ENCODE data around the gene PEX11B. TPM values are rescaled to one million over a fixed set of nuclear protein-coding genes. Genes with fewer than 3 reads are reported as not detected.
"Not testable (repeated sequence)": the region's sequence is repeated elsewhere in the genome, so short reads cannot be mapped to it uniquely, and the experiment has no call there.

PEX11B gene
- polyA plus RNA-seq, 4 donors, result 52.7 to 64.8 (median 63.1) TPM

DNA sequence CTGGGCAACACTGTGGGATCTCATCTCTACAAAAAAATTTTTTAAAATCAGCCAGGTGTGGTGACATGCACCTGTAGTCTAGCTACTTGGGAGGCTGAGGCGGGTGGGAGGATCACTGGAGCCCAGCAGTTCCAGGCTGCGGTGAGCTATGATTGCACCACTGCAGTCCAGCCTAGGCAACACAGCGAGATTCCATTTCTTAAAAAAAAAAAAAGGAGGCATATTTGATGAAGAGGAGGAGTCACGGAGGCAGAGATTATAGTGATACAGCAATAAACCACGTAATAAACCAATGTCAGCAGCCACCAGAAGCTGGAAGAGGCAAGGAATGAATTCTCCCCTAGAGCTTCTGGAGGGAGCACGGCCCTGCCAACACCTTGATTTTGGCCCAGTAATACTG, 35.3 kb upstream of the PEX11B start:
- DNase-seq (ENCODE audit: low read depth in 4 of 4, low spot score in 3 of 4), result no peak

DNA sequence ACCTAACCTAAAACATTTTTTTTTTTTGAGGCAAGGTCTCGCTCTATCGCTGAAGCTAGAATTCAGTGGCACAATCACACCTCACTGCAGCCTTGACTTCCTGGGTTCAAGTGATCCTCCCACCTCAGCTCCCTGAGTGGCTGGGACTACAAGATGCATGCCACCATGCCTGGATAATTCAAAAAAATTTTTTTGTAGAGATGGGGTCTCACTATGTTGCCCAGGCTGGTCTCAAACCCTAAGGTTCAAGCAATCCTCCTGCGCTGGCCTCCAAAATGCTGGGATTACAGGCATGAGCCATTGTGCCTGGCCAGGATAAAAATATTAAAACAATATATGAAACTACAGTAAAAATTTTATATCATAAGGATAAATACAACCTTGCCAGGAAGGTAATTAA, 34.4 kb upstream of the PEX11B start:
- DNase-seq (ENCODE audit: low read depth in 4 of 4, low spot score in 3 of 4), result no peak

DNA sequence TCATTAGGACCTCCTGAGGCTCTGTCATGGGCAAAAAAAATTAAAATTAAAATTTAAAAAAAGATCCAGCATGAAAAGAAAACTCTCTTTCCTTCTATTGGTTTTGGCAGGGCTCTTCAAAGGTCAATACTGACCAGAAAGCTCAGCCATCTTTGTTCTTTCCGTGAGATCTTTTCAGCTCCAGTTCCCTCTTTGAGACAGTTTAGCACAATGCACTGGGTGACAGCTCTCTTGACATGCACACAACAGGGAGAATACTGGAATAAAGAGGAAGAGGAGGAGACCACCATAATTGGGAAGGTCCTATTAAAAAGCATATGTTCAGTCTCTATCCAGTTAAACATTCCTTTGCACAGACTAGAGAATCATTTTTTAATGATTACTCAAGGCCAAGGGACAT, 33.0 kb upstream of the PEX11B start:
- no peak for DNase-seq (ENCODE audit: low read depth in 4 of 4, low spot score in 3 of 4)

DNA sequence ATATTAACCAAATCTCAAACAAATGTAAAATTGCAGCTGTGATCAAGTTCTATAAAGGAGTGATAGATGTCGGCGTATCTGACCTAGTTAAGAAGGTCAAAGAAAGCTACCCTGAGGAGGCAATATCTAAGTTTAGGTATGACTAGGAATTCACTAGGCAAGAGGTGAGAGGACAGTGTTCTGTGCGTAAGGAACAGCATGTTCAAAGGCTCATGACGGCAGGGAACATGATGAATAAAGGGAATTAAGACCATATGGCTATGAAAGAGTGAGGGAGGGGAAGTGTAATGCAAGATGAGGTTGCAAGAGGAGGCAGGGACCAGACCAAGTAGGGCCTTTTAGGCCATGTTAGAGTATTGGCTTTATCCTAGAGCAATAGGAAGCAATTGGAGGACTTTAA, 30.7 kb upstream of the PEX11B start:
- DNase-seq (ENCODE audit: low read depth in 4 of 4, low spot score in 3 of 4), result no peak

DNA sequence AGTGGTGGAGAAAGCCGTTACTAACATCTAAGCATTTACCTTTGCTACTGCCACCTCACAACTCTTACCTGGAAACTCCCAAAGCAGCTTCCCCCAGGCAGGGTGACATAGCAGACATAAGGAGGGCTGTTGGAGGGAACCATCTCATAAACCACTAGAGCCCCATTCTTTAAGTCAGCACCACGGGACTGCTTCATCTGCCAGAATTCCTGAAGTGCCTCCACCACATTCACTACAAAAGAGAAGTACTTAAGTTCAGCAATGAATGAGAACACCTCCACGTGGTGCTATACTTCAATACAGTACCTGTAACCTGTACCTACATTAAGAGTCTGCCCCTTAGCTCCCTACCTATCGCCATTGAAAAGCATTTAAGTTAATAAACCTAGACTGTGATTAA, 29.0 kb upstream of the PEX11B start:
- DNase-seq (ENCODE audit: low read depth in 4 of 4, low spot score in 3 of 4), result no peak

DNA sequence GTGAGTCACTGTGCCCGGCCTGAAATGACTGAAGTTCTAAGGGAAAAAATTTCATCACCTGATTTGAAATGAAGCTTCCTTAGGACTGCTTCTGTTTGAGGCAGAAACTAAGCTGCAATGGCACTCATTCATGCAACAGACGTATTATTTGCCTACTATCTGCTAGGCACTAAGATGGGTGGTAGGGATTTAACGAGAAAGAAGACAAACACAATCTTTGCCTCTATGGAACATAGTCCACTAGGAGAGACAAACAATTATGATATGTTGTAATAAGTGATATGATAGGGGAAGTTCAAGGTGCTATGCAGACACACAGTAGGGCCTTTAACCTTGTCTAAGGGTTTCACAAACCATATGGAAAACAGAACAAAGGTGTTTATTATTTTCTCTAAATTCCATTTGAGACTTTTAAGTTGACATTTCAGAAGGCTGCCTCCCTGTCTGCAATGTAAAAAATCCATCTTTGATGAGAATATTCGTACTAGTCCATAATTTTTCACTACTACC, 28.0 kb upstream of the PEX11B start:
- no peak for DNase-seq (ENCODE audit: low read depth in 4 of 4, low spot score in 3 of 4)

DNA sequence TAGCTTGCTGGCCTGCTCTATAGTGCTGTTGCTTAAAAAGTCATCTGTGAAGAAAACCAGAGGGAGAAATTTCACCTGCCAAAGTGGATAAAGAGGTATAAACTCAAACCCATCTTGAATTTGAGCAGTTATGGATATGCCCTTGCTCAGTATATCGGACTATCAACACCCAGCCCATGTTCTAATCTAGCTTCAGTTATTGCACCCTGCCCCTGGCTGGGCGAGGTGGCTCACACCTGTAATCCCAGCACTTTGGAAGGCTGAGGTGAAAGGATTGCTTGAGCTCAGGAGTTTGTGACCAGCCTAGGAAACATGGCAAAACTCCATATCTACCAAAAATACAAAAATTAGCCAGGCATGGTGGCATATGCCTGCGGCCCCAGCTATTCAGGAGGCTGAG, 26.0 kb upstream of the PEX11B start:
- DNase-seq (ENCODE audit: low read depth in 4 of 4, low spot score in 3 of 4), result no peak

DNA sequence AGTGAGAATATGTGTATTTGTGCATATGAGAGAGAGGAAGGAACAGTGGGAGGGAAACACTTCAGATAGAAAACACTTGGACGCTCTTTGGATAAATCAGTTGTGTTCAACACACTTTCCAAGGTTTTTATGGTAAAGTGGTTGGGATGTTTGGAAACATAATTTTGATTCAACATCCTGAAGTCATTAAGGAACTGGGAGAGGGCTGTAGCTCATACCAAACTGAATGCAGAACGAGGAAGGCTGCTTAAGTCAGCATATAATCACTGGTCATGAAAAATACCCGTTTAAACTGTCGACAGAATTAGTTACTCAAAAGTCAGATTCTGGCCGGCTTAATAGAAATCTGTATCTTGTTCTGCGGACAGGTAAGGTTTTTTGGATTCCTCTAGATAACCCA, 24.4 kb upstream of the PEX11B start:
- DNase-seq (ENCODE audit: low read depth in 4 of 4, low spot score in 3 of 4), result no peak

DNA sequence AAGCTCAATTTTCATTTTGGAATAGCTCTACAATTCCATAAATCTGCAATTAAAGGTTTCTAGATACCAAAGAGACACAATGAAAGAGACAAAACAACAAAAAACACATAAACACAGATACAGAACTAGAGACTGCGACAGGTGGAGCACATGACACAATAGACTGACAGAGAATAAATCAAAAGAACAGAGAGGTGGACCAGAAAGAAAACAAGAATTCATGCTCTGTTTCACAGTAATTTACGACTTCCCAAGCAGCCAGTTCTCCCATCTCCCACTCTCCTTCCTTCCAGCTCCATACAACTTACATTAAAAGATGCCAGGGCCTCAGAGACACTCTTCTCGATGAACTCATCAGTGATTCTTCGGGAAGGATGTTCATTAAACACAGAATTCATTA, 23.9 kb upstream of the PEX11B start:
- no peak for DNase-seq (ENCODE audit: low read depth in 4 of 4, low spot score in 3 of 4)

DNA sequence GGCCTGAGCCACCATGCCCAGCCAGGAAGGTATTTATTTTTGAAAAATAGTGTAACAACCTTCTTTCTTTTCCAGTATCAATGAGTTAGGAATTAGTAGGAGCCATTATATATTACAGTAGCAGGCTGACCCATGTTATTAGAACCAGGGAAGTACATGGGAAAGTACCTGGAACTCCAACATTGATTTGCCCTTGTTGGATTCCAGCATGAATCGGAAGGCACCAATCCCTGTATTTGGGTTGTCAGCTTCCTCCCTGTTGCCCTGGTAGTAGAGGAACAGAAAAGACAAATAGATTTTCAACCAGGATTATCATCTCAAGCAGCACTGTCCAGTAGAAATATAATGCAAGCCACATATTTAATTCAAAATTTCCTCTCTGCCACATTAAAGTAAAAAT, 18.9 kb upstream of the PEX11B start:
- DNase-seq (ENCODE audit: low read depth in 4 of 4, low spot score in 3 of 4), result no peak

DNA sequence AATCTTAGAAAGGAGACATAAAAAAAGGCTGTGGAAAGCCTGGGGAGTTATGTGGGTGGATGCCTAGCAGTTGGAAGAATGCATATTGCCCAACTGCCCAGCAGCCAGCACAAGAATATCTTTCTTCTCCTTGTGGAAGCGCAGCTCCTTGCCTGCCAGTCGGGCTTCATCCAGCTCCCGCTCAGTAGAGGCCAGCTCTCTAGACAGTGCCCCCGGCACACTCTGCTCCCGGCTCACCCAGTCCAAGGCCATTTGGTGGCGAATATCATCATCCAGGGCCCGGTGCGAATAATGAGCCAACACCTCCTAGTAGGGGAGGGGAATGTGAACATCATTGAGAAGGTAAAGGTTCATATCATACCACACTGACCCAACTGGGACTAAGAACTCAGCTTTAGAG, 17.7 kb upstream of the PEX11B start:
- DNase-seq (ENCODE audit: low read depth in 4 of 4, low spot score in 3 of 4), result no peak

DNA sequence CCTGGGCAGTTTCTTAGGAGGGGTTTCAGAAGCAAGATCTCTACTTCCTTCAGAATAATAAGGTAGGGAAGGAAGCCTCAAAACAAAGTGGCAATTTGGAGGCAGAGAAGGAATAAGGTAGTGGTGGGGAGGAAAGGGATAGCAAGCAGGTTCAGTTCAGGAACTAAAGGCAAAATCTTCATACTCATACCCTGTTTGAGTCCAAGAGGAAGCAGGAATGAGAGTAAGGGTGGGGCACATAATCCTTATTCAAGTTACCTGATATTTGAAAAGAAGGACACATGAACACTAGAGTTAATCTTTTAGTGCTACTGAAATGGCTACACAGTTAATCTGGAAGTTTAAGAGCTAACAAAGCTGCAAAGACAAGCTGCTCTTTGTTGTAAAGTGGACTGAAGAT, 17.2 kb upstream of the PEX11B start:
- DNase-seq (ENCODE audit: low read depth in 4 of 4, low spot score in 3 of 4), result no peak

DNA sequence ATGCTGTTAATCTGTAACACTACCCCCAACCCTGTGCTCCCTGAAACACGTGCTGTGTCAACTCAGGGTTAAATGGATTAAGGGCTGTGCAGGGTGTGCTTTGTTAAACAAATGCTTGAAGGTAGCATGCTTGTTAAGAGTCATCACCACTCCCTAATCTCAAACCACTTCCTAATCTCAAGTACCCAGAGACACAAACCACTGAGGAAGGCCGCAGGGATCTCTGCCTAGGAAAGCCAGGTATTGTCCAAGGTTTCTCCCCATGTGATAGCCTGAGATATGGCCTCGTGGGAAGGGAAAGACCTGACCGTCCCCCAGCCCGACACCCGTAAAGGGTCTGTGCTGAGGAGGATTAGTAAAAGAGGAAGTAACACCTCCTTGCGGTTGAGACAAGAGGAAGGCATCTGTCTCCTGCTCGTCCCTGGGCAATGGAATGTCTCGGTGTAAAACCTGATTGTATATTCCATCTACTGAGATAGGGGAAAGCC, 14.0 kb upstream of the PEX11B start:
- DNase-seq (ENCODE audit: low read depth in 4 of 4, low spot score in 3 of 4), result not testable (repeated sequence)

DNA sequence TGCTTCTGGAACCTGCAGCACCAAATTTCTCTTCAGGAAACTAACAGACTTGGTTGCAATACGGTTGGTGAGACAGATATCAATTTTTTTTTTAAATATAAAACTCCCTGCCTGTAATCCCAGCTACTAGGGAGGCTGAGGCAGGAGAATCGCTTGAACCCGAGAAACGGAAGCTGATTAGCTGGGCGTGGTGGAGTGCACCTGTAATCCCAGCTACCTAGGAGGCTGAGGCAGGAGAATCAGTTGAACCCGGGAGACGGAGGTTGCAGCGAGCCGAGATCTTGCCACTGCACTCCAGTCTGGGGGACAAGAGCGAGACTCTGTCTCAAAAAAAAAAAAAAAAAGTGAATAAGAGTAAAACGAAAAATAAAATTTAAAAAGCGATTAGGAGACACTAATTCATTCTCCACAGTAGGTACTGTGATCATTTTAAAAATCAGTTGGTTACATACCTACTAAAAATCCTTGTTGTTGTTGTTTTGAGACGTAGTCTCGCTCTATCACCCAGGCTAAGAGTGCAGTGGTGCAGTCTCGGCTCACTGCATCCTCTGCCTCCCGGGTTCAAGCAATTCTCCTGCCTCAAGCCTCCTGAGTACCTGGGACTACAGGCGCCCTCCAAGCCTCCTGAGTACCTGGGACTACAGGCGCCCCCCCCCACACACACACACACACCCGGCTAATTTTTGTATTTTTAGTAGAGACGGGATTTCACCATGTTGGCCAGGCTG, 9.6 kb upstream of the PEX11B start:
- DNase-seq (ENCODE audit: low read depth in 4 of 4, low spot score in 3 of 4), result no peak

DNA sequence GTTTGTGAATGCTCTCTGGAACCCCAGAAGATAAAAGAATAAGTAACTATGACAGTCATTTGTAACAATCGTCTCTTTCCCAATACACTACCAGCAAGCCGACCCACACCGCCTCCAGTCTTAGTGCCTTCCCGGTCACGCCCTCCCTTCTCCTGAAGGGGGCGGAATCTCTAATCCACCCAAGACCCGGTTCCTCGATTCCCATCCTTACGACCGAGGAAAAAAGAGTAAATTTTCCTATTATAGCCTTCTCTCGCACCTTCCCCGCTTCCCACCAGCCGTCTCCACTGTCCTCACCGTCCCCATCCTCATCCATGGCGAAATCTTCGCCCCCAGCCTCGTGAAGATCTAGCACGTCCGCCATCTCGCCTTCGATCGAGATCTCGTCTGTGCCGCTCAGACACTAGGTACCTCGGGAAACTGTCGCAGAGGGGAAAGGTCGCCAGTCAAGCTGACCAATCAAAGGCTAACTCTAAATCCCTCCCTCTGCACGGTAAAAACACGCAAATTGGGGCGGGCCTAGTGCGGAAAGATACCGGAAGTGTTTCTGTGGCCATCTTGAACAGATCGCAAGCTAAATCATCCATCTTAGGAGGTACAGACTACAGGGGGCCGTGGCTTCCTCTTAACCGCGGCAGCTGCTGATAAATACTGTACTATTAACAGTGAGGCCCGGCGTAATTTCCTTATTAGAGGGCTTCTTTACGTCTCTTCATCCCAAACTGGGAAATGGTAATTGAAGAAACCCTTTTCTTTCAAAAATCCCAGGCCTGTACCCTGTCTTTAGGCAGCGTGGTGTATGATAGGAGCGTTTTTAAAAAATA, 8.8 kb upstream of the PEX11B start, which contains the start of gene RBM8A:
Gene RBM8A (minus strand): TSS at position 422 of the 824 bp plus-strand sequence. CDS start 58 bp downstream, at position 364.
- peak; percentile 89 to 99 (median 98) for DNase-seq (ENCODE audit: low read depth in 4 of 4, low spot score in 3 of 4)

DNA sequence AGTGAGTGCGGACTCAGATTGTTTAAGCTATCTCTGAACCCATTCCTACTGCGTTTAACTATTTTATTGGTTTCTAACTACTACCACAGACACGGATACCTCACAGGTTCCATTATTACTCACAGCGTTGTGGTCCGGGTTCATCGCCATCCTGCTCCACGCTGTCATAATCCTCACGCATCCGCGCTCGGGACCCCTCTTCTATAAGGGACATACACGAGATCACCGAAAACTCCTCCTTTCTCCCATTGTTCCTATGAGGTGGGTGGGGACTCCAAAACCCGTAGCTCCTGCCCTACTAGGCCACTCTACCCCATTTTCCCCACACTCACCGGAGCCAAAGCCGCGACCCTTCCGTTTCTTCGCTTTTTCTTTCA, 8.2 kb upstream of the PEX11B start:
- no peak for DNase-seq (ENCODE audit: low read depth in 4 of 4, low spot score in 3 of 4)

DNA sequence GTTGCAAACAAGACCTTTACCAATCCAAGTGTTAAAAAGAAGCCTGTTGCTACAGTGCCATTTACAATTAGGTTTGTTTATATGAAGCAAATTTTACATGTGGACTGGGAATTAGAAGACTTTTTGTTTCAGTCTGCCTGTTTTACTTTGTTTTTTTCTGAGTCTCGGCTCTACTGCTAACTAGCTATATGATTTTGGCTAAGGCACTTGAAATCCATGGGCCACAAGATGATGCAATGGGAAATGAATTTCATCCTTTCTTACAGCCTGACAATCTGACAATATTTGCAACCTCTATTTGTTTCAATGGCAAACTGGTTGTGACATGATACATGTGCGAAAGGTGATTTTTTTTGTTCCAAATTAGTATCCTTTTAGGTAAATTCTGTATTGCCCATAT, 3.7 kb upstream of the PEX11B start:
- DNase-seq (ENCODE audit: low read depth in 4 of 4, low spot score in 3 of 4), result no peak

DNA sequence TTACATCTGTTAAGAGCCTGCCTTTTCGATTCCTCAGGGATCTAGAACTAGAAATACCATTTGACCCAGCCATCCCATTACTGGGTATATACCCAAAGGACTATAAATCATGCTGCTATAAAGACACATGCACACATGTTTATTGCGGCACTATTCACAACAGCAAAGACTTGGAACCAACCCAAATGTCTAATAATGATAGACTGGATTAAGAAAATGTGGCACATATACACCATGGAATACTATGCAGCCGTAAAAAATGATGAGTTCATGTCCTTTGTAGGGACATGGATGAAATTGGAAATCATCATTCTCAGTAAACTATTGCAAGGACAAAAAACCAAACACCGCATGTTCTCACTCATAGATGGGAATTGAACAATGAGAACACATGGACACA, 1.8 kb upstream of the PEX11B start:
- not testable (repeated sequence) for DNase-seq (ENCODE audit: low read depth in 4 of 4, low spot score in 3 of 4)

DNA sequence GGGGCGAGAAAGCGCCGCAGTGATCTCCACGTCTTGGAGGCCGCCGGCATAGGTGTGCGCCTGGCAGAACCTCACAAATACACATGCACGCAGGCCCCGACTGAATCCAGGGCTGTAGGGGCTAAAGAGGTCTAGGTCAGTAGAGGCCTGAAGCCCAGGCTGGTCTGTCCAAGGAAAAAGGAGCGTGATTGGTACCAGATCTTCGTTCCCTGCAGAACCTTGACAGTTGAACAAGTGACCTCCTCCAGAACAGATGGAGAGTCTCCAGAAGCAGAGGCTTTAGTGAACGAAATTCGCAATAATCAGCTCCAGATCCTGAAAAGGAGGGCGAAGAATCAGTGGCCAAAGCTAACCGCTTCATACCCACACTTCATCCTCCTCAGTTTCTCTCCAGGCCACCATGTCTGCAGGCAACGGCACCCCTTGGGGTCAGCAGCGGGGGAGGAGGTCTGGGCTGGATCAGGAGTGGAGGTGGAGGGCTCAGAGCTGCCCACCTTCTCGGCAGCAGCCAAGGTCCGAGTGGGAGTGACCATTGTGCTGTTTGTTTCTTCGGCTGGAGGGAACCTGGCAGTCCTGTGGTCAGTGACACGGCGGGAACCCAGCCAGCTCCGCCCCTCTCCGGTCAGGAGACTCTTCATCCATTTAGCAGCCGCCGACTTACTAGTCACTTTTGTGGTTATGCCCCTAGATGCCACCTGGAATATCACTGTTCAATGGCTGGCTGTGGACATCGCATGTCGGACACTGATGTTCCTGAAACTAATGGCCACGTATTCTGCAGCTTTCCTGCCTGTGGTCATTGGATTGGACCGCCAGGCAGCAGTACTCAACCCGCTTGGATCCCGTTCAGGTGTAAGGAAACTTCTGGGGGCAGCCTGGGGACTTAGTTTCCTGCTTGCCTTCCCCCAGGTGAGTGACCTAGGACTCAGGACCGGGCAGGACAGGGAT, 749 bp upstream of the PEX11B start:
- no peak for DNase-seq (ENCODE audit: low read depth in 4 of 4, low spot score in 3 of 4)

DNA sequence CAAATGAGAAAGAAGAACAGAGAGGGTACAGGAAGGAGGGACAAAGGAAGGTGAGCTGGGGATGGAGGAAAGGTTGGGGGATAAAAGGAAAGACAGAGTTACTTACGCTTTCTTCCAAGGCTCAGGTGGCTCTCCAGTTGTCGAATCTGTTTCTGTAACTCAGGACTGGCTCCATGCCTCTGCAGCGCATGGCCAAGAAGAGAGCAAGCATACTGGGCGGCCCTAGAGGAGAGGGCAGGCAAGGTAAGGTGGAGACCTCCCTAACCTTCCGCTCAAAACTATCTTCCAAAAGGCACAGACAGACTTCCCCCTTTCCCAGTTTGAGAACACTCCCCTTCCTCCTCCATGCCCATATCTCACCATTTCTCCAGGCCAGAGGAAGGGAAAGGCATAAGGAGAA, 922 bp downstream of the PEX11B start:
- no peak for DNase-seq (ENCODE audit: low read depth in 4 of 4, low spot score in 3 of 4)

DNA sequence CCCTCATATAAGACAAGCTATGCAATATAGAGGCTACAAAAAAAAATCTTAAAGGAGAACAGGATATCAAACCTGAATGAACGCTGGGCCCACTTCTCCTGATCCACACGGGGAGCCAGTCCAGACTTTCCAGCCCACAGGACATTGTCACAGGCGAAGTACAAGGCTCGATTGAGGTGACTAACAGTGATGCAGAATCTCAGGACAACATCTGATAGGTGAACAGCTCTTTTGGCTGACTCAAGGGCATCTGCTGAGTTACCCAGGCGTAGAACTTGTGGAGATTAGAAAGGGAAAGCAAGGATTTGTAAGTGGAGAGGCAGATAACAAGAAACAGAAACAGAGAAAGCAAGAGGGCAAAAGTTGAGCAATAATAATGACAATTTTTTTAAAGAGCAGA, 1.8 kb downstream of the PEX11B start:
- DNase-seq (ENCODE audit: low read depth in 4 of 4, low spot score in 3 of 4), result no peak

Measured in right renal pelvis (tissue), 4 donors.